ENCODE results near the gene MOGAT2.
A peak's percentile ranks its signal among the peaks of the same experiment; 100 is the strongest.
"Not testable (repeated sequence)": the region's sequence is repeated elsewhere in the genome, so short reads cannot be mapped to it uniquely, and the experiment has no call there.

MOGAT2 gene

DNA sequence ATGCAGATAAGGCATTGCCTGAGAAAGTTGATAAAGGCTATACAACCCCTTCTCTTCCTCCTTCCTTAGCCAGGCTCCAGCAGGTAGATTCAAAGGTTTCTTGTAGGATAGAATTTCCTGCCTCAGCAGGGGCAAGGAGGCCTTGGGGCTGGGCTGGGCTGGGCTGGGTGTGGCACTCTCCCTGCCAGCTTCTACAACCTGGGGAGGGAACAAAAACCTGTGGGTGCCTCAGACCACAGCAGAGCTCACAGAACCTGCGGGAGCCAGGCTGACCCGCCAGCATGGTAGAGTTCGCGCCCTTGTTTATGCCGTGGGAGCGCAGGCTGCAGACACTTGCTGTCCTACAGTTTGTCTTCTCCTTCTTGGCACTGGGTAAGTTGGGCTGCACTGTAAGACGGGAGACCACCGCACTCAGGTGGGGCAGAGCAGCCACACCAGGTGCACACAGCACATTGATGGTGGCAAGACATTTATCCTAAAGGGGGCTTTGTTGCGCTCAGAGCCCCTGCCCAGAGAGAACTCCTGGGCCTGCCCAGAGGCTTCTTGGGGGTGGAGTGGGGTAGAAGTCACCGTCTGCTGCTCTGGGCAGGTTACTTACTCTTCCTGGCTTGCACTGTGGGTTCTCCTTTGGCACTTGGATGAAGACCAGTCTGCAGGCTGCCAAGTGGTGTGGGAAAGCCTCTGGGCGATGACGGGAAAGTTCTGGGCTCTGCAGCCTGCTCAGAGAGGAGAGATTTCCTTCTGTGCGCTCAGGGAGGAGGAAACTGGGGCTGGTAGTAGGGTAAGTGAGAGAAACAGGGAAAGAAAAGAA lies at the start of gene MOGAT2:
TSS of gene MOGAT2 (plus strand) at position 231 of the 811 bp plus-strand sequence. CDS start at position 282, 51 bp downstream.
- no peak for DNase-seq

DNA sequence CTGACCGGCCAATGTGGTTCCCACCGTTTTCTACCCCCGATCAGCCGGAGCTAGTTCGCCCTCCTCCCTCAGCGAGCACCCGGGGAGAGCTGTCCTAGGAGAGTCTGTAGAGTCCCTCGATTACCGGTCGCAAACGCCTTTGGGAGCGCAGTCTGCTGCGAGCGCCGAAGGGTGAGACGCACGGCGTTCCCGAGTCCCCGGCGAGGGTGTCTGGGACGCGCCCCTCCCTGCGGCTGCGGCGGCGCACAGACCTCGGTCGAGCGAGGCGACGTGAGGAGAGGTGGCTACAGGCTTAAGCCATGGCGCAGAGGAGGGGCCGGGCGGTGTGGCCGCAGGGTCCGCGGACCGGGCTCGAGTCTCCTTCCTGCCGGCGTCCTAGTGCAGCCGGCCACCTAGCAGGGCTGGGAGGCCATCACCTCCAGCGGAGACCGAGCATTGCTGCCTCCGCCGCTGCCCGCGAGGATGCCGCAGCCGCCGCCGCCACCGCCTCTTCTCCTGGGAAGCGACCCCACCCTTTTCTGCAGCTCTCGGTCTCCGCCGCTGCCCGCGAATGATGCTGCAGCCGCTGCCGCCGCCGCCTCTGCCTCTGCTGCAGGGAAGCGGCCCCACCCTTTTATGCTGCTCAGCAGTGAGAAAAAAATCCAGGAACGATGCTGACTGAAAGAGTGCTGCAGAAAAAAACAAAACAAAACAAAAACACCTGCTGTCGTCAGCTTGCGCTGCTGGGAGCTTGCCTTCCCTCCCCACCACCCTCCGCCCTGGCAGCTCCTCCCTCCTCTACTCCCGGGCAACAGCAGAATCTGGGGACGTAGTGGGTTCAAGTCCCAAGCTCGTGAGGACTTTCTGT lies 49.0 kb upstream of the MOGAT2 start, which contains the start of gene MAP6:
TSS of gene MAP6 (minus strand) at position 588 of the 847 bp plus-strand sequence. CDS start 669 bp downstream, outside the sequence.
- DNase-seq: peak in 2 of 3 donors; percentile 27 to 31

DNA sequence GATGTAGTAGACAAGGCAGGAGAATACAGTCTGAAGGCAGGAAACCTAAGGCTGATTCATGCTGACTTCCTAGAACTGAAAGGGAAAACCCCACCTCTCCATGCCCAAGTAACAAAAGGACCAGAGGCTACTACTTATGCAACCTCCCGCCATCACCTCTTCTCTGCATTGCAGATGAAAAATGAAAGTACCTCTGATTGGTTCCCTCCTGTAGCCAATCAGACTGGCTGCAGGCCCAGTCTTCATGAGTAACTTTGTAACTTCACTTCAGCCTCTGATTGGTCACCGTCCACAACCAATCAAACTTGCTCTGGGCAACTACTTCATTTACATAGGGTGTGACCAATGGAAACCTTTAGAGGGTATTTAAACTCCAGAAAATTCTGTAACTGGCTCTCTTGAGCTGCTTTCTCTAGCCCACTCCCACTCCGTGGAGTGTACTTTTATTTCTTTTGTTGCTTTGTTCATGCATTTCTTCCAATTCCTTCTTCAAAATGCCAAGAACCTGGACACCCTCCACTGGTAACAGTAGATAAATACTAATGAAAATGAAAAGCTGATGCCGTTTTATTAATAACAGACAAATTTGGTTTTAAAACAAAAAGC lies 43.6 kb upstream of the MOGAT2 start:
- DNase-seq: peak; percentile 64 to 83 (median 73)

DNA sequence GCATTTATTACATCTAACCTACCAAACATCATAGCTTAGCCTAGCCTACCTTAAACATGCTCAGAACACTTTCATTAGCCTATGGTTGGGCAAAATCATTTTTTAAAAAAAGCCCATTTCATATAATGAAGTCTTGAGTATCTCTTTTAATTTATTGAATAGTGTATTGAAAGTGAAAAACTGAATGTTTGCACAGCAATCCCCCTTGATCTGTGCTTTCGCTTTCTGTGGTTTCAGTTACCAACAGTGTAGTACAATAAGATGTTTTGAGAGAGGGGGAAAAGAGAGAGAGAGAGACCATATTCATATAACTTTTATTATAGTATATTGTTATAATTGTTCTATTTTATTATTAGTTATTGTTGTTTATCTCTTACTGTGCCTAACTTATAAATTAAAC lies 40.4 kb upstream of the MOGAT2 start:
- no peak for DNase-seq

DNA sequence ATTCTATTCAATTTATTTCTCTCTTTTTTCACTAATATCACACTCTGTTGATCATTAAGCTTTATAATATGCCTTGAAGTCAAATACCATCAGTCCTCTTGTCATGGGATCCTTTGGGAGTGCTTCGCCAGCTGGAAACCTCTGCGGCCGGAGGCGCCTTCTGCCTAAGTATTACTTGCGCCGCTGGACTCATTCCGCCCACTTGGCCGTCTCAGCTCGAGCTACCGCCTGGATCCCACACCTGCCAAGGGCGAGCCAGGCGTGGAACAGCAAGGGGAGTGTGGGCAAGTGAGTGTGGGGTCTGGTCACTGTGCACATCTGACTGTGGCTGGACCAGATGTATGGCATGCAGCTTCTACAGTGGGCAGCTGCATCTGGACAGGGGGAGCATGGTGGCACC lies 39.7 kb upstream of the MOGAT2 start:
- DNase-seq: no peak

DNA sequence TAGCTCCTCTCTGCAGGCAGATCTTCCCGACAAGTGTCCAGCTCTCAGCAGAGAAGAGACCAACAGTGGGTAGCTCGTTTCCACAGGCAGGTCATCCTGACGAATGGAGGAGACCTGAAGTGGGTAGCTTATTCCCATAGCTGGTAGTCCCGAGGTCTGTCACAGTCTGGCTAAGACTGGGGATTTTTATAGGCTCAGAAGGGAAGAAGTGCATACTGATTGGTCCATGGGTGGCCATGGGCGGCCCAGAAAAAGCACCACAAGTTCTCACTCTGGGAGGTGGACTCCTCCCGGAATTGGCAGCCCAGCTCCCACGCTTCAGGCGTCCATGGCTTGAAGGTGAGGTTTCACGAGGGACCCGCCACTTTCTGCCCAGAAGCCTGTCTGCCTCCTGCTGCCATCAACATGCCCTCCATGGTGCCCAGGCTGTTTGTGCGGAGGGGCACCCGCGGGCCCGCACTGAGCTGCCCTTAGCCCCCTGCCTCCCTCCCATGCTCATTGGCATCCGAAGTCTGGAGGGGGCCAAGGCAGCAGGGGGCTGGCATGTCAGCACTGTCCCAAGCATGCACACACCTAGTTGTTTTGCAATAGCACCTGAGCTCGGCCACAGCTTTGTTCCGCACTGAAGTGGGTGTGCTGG lies 38.9 kb upstream of the MOGAT2 start:
- no peak for DNase-seq

DNA sequence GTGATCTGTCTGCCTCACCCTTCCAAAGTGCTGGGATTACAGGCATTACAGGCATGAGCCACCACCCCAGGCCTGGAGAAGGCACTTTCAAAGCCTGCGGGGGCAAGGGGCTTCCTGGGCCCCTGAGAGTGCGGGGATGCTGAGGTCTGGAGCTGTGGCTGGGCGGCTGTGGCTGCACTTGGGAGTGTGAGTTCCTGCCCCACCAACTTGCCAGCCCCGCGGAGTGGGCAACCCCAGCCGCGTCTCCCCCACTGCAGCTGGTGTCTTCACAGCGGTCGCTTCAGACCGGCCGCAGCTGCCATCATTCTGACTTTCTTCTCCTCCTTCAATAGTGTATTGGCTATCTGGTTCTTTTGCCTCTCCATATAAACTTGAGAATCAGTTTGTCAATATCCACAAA lies 38.1 kb upstream of the MOGAT2 start:
- no peak for DNase-seq

DNA sequence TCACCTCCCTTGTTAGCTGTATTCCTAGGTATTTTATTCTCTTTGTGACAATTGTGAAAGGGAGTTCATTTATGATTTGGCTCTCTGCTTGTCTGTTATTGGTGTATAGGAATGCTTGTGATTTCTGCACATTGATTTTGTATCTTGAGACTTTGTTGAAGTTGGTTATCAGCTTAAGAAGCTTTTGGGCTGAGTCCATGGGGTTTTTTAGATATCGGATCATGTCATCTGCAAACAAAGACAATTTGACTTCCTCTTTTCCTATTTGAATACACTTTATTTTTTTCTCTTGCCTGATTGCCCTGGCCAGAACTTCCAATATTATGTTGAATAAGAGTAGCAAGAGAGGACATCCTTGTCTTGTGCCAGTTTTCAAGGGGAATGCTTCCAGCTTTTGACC lies 33.8 kb upstream of the MOGAT2 start:
- DNase-seq: not testable (repeated sequence)

DNA sequence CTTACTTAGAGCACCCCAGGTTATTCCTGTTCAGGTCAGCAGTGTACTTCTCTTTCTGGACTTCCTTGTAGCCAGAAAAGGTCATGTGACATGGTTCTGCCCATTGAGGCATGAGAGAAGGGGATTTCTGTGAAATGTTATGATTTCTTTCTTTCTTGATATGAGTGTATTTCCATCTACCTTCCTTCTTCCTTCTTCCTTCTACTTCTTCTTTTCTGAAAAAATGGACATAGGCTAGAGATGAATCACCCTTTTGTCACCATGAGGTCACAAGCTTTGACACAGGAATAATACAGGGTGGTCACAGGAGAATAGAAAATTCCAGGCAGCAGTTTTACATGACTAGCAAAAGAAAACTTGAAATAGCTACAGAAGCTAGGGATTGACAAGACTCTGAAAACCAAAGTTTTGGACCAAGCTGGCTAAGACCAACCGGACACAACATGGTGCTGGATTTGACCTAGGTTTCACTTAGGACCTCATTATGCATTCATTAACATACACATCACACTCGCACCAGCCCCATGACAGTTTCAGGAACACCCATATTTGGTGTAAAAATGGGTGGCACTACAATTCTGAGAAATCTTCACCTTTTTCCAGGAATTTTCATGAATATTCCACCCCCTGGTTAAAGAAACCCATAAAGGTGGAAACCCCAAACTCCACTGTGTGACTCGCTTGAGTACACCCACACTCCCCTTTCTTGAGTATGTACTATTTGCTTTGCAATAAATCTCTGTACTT lies 27.6 kb upstream of the MOGAT2 start:
- DNase-seq: peak; percentile 78 to 94 (median 90)

DNA sequence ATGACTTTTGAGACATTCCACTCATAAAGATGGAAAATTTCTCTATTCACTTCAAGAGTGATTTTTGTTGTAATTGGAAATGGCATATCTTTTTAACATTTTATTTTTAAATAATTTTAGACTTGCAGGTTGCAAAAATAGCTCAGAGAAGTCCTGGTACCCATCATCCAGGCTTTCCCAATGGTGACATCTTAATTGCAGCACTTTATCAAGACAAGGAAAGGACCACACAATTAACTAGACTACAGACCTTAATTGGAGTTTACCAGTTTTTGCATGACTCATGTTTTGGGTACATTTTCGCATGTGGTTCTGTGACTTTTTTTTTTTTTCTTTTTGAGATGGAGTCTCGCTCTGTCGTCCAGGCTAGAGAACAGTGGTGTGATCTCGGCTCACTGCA lies 25.8 kb upstream of the MOGAT2 start:
- peak in 1 of 3 donors; percentile 17 for DNase-seq

DNA sequence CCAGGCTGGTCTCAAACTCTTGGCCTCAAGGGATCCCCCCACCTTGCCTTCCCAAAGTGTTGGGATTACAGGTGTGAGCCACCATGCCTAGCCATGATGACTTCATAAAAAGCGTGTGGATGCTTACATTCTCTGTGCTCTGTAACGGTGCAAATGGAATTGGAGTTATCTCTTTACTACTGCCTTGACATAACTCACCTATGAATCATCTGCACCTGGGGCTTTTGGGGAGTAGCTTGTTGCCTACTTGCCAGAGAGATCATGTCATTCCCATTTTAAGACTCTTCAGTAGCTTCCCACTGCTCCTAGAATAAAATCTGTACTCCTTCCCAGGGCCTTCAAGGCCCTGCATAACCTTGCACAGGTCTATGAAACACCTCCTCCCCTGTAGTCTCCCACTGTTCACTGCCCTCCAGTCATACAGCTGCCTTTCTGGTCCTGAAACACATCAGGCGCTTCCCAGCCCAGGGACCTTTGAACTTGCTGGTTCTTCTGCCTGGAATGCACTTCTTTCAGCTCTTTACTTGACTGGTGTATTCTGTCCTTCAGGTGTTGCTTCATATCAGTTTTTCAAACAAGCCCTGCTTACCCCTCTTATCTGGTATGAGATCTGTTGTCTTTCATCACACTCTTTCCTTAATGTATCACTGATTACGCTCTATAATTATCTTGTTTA lies 19.6 kb upstream of the MOGAT2 start:
- no peak for DNase-seq

DNA sequence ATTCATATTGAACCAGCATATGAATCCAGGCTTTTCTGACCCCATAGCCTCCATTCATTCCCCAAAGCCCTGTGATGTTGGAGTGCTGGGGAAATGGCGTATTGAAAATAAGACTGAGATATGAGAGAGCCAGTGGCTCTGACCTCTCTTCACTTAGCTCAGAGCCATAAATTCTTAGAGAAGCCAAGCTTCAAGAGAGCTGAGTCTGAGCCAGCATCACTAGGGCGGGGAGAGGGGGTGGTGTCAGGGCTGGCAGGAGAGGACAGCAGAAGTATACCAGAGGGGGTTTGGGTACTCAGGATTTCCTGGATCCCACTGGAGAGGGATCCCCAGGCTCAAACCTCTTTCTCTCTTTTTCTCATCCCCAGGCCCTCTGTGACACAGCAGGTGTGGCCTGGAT lies 16.7 kb upstream of the MOGAT2 start:
- DNase-seq: no peak

DNA sequence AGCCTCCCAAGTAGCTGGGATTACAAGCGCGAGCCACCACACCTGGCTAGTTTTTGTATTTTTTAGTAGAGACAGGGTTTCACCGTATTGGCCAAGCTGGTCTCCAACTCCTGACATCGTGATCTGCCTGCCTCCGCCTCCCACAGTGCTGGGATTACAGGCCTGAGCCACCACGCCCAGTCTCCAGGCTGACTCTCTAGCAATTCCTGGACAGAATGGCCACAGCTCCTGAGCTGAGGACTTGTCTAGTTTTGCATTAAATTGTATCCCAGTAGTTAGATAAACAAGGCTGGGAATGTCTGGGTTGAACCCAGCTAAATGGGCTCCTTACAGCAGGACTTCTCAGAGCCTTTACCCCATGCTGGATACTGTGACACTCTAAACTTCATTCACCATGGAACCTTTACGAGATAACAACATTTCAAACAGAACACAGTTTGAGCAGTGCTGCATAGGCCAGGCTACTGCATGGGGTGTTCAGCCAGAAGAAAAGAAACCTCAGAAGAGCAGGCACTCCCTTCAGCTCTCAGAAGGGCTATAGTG lies 13.9 kb upstream of the MOGAT2 start:
- no peak for DNase-seq

DNA sequence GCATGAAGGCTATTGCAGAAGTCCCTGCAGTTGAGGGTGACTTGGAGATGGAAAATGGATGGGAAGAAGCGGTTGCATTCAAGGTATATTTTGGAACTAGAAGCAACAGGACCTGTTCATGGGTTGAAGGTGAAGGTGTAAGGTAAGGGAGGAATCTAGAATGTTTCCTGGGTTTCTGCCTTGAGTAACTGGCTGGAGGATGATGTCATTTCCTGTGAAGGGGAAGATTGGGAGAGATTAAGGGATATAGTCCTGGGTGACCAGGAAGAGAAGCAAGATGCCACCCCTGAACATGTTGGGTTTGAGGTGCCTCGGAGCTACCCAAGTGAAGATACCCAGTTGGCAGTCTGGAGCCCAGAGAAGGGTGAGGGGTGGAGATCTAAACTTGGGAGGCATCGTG lies 12.1 kb upstream of the MOGAT2 start:
- DNase-seq: no peak

DNA sequence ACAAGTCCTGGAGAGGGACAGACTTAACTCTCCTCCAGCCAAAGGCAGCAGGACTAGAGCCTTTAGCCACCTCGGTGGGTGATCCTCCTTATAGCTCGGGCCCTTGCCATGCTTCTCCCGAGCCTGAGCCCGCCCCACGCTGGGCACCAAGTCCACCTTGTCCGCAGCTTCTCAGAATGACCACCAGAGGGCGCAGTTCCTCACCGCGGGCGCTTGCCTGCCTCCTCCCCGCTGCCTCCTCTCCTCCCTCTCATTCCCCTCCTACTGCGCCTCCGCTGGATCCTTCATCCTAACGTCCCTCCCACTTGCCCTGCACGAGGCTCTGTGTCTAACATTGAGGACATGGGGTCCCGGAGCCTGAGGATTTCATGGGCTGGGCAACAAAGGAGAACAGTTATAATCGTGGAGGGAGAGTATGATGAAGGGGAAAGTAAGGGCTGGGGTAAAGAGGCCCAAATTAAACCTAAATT lies 11.3 kb upstream of the MOGAT2 start:
- DNase-seq: peak; percentile 77 to 87 (median 87)

DNA sequence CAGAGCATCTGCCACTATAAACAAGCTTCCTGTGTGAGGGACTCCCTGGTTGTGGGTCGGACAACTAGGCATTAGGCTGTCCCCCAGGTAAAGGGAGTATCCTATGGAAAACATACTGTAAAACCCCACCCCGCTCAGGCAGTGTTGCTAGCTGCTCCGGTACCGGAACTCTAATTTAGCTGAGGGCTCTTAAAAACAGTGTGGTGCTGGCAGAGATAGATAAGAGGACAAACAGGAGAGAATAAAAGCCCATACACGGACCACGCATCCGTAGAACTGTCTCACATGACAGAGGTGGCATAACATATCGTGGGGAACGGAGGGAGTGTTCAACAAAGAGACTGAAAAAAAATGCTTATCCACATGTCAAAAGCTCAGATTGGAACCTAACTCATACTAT lies 3.4 kb upstream of the MOGAT2 start:
- no peak for DNase-seq

DNA sequence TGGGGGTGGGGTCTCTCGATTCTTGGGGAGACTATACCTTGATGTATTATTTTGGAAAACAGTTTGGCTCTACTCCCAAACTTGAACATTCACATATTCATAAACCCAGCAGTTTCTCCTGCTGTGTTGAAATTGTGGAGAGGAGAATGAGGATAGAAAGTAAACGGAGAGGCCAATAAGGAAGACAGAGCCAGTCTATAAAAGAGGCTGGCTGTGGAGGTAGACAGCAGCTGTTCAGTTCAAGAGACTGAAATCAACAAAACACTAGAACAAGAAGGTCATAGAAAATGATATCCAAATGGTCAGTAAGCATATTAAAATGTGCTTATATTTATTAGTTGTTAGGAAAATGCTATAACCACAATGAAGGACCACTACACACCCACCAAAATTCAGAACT lies 1.9 kb upstream of the MOGAT2 start:
- no peak for DNase-seq

DNA sequence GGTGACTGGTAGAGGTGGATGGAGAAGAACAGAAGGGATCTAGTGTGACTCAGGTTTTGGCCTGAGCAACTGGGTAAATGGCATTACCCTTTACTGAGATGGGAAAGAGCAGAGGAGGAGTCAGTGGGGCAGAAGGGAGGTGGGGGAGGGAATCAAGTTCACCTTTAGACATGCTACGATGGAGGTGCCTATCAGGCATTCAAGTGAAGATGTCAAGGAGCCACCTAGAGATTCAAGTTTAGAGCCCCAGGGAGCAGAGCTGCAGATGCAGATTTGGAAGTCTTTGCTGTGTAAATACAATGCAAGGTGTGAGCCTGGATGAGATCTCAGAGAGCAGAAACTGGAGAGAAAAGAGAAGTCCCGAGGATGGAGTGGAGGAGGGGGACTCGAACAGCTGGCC lies 979 bp upstream of the MOGAT2 start:
- no peak for DNase-seq

DNA sequence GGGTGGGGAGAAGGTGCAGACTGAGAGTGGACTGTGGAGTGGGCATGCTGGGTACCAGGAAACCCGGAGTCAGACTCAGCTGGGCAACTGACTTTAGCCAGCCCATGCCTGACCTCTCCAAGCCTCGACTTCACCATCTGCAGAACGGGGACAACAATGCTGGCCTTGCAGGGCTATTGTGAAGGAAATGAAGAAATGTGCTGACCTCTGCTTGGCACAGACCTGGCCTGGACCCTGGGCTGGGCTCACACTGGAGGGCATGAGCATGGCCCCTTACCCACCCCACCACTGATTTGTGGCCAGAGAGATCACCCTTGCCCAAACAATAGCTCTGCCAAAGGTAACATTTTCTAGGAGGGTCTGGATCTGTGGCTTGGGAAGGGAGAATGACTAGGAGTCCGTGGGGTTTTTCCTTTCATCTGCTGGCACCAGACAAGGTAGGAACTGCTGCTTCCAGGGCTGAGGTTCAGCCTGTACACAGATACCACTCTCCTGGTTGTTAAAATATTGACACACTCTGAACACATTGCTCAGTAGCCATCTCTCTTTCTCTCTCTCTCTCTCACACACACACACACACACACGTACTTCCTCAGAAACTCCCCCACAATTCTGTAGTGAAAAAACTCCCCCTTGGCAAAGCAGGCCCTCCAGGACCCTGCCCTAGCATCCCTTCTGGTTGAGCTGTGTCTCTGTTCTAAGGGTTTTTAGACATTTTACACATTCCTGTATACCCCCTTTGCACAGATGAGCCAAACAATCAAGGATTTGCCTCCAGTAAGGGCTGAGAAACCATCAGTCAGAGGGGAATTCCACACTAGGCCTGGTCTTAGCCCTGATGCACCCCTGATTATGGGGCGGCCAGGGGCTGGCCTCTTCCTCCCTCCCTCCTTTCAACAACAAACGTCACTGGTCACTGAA lies 1.0 kb downstream of the MOGAT2 start:
- DNase-seq: no peak
